ENCODE measurements around the gene TMEM33. TPM values are rescaled to one million over a fixed set of nuclear protein-coding genes. Genes with fewer than 3 reads are reported as not detected.

TMEM33 gene
- total RNA-seq, 1 experiment from 2014 or later: 81.4 TPM

DNA sequence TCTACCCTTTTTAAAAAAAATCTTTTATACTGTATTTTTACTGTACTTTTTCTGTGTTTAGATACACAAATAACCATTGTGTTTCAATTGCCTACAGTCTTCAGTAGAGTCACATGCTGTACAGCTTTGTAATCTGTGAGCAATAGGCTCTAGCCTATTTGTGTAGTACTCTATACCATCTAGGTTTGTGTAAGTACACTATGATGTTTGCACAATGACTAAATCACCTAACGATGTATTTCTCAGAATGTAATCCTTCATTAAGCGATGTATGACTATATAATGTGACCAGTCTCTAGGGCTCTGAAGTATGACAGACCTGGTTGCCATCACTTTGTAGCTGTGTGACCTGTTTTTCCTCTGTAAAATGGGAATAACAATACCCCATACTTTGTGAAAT, 32.2 kb downstream of the TMEM33 start:
- DNase-seq (ENCODE audit: low spot score) (no peak), ATAC-seq (no peak)
- ChIA-PET CTCF (no interaction called here), POLR2A (no interaction called here)
- H3K9me3 Mint-ChIP-seq: peaks cover 43% of the 10 kb centered on the region
- H3K27me3 Mint-ChIP-seq (ENCODE audit: low read depth): no peaks in the 10 kb centered on the region
- peaks cover 37% of the 10 kb centered on the region for H3K36me3 Mint-ChIP-seq
- 0 out of 2 replicates have a peak, but pooled peaks cover 2% of the 10 kb centered on the region for H3K4me1 Mint-ChIP-seq
- TF ChIP-seq ZNF263 (CRISPR knock-in tag; IDR thresholded peaks at IDR 0.05; ENCODE audit: low read depth): no peak
- TF ChIP-seq, protein P1, sequence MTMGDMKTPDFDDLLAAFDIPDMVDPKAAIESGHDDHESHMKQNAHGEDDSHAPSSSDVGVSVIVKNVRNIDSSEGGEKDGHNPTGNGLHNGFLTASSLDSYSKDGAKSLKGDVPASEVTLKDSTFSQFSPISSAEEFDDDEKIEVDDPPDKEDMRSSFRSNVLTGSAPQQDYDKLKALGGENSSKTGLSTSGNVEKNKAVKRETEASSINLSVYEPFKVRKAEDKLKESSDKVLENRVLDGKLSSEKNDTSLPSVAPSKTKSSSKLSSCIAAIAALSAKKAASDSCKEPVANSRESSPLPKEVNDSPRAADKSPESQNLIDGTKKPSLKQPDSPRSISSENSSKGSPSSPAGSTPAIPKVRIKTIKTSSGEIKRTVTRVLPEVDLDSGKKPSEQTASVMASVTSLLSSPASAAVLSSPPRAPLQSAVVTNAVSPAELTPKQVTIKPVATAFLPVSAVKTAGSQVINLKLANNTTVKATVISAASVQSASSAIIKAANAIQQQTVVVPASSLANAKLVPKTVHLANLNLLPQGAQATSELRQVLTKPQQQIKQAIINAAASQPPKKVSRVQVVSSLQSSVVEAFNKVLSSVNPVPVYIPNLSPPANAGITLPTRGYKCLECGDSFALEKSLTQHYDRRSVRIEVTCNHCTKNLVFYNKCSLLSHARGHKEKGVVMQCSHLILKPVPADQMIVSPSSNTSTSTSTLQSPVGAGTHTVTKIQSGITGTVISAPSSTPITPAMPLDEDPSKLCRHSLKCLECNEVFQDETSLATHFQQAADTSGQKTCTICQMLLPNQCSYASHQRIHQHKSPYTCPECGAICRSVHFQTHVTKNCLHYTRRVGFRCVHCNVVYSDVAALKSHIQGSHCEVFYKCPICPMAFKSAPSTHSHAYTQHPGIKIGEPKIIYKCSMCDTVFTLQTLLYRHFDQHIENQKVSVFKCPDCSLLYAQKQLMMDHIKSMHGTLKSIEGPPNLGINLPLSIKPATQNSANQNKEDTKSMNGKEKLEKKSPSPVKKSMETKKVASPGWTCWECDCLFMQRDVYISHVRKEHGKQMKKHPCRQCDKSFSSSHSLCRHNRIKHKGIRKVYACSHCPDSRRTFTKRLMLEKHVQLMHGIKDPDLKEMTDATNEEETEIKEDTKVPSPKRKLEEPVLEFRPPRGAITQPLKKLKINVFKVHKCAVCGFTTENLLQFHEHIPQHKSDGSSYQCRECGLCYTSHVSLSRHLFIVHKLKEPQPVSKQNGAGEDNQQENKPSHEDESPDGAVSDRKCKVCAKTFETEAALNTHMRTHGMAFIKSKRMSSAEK (CRISPR knock-in tag; IDR thresholded peaks at IDR 0.05; ENCODE audit: borderline replicate concordance): no peak
- TF ChIP-seq, protein P2, sequence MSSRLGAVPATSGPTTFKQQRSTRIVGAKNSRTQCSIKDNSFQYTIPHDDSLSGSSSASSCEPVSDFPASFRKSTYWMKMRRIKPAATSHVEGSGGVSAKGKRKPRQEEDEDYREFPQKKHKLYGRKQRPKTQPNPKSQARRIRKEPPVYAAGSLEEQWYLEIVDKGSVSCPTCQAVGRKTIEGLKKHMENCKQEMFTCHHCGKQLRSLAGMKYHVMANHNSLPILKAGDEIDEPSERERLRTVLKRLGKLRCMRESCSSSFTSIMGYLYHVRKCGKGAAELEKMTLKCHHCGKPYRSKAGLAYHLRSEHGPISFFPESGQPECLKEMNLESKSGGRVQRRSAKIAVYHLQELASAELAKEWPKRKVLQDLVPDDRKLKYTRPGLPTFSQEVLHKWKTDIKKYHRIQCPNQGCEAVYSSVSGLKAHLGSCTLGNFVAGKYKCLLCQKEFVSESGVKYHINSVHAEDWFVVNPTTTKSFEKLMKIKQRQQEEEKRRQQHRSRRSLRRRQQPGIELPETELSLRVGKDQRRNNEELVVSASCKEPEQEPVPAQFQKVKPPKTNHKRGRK (CRISPR knock-in tag; IDR thresholded peaks at IDR 0.05; ENCODE audit: borderline replicate concordance): no peak
- TF ChIP-seq SMAD4 (CRISPR knock-in tag; IDR thresholded peaks at IDR 0.05): no peak
- TF ChIP-seq SMAD3 (CRISPR knock-in tag; IDR thresholded peaks at IDR 0.05; ENCODE audit: borderline replicate concordance): no peak
- no peak for TF ChIP-seq CREB1 (CRISPR knock-in tag; IDR thresholded peaks at IDR 0.05)
- TF ChIP-seq JUN (CRISPR knock-in tag; IDR thresholded peaks at IDR 0.05): no peak
- TF ChIP-seq HMGA2 (CRISPR knock-in tag; IDR thresholded peaks at IDR 0.05): no peak
- TF ChIP-seq, protein P3, sequence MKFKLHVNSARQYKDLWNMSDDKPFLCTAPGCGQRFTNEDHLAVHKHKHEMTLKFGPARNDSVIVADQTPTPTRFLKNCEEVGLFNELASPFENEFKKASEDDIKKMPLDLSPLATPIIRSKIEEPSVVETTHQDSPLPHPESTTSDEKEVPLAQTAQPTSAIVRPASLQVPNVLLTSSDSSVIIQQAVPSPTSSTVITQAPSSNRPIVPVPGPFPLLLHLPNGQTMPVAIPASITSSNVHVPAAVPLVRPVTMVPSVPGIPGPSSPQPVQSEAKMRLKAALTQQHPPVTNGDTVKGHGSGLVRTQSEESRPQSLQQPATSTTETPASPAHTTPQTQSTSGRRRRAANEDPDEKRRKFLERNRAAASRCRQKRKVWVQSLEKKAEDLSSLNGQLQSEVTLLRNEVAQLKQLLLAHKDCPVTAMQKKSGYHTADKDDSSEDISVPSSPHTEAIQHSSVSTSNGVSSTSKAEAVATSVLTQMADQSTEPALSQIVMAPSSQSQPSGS (CRISPR knock-in tag; IDR thresholded peaks at IDR 0.05; ENCODE audit: borderline replicate concordance, low read depth): no peak
- no peak for TF ChIP-seq ZNF138 (CRISPR knock-in tag; conservative IDR thresholded peaks at IDR 0.05)
- TF ChIP-seq, protein P4, sequence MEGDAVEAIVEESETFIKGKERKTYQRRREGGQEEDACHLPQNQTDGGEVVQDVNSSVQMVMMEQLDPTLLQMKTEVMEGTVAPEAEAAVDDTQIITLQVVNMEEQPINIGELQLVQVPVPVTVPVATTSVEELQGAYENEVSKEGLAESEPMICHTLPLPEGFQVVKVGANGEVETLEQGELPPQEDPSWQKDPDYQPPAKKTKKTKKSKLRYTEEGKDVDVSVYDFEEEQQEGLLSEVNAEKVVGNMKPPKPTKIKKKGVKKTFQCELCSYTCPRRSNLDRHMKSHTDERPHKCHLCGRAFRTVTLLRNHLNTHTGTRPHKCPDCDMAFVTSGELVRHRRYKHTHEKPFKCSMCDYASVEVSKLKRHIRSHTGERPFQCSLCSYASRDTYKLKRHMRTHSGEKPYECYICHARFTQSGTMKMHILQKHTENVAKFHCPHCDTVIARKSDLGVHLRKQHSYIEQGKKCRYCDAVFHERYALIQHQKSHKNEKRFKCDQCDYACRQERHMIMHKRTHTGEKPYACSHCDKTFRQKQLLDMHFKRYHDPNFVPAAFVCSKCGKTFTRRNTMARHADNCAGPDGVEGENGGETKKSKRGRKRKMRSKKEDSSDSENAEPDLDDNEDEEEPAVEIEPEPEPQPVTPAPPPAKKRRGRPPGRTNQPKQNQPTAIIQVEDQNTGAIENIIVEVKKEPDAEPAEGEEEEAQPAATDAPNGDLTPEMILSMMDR (IDR thresholded peaks at IDR 0.05): no peak
- TF ChIP-seq ZNF416 (CRISPR knock-in tag; IDR thresholded peaks at IDR 0.05): no peak
- TF ChIP-seq NR3C1 (CRISPR knock-in tag; conservative IDR thresholded peaks at IDR 0.05; ENCODE audit: low read depth): no peak
- TF ChIP-seq, protein P5, sequence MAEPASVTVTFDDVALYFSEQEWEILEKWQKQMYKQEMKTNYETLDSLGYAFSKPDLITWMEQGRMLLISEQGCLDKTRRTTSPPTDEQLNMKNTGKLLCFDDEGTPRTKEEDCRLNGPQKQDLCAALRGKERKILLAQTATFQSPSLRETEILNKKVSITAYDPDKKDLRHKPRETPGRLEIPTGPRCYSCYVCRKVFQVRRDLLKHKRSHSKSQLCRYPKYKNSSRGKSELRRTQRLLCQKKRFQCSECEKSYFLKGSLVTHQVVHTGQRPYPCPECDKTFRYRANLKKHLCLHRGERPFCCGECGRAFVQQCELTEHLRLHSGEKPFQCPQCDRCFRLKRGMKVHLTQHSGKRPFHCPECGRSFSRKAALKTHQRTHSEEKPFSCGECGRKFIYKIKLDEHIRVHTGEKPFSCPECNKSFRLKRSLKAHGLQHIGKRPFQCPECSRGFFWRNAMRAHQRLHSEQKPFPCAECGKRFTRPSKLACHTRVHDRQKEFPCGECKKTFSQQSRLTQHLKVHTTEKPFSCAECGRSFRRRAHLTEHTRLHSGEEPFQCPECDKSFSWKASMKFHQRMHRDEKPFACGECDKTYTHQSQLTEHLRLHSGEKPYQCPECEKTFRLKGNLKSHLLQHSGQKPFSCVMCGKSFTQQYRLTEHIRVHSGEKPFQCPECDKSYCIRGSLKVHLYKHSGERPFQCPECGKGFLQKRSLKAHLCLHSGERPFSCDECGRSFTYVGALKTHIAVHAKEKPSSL (CRISPR knock-in tag; conservative IDR thresholded peaks at IDR 0.05): no peak
- TF ChIP-seq TEAD4 (CRISPR knock-in tag; IDR thresholded peaks at IDR 0.05): no peak
- TF ChIP-seq ATF1 (CRISPR knock-in tag; IDR thresholded peaks at IDR 0.05): no peak
- H3K4me3 Mint-ChIP-seq: no peak overlapping the region
- no peak overlapping the region for H3K27ac Mint-ChIP-seq

Data from WTC11 (cell line).